Ovary (tissue), 9 donors: ENCODE data around the gene FNIP2. TPM values are rescaled to one million over a fixed set of nuclear protein-coding genes. Genes with fewer than 3 reads are reported as not detected.
A peak's percentile ranks its signal among the peaks of the same experiment; 100 is the strongest.

Experiments
- DNase-seq, 5 donors: peaks; one replicate each; pipeline ENCODE4 v3.0.0-alpha.2; 2019 to 2020
- H3K27ac ChIP-seq, 2 donors: fragments of 200-600 bp; one replicate each; pipeline versions ENCODE4 v1.5.1 to v1.8.0; 2019 to 2022
- H3K27me3 ChIP-seq: fragments of 200-600 bp; one replicate; pipeline ENCODE4 v1.8.0; 2022
- H3K36me3 ChIP-seq: fragments of 200-600 bp; sonication (generic); one replicate; pipeline ENCODE4 v1.5.1; 2019
- H3K4me1 ChIP-seq: one replicate; pipeline ENCODE4 v1.8.1; 2013; ENCODE audit warnings: mild to moderate bottlenecking, moderate library complexity; ENCODE audit not compliant: insufficient read depth
- H3K4me3 ChIP-seq: fragments of 200-600 bp; sonication (generic); one replicate; pipeline ENCODE4 v1.5.1; 2017
- H3K9me3 ChIP-seq, 2 donors: fragments of 200-600 bp in 1 of 2; sonication (generic) in 1 of 2; one replicate each; pipeline versions ENCODE4 v1.5.1 to v1.8.1; 2013 to 2019; ENCODE audit warnings: mild to moderate bottlenecking in 1 of 2, moderate library complexity in 1 of 2
- CTCF ChIP-seq, 3 donors: fragments of 450-650 bp in 2 of 3; fragments of 200-600 bp in 1 of 3; IDR thresholded peaks; one replicate each; pipeline versions ENCODE4 v1.5.1 to v1.8.0; 2016 to 2022; ENCODE audit warnings: antibody characterized with exemption in 3 of 3, mild to moderate bottlenecking in 1 of 3
- EP300 ChIP-seq: sonication (generic); formaldehyde crosslinking; IDR thresholded peaks from one replicate; pipeline ENCODE4 v1.6.1; 2017; ENCODE audit warnings: antibody characterized with exemption
- POLR2A ChIP-seq: fragments of 450-650 bp; IDR thresholded peaks from one replicate; pipeline ENCODE4 v1.6.1; 2017; ENCODE audit warnings: antibody characterized with exemption, mild to moderate bottlenecking, moderate library complexity
- WGBS, 3 donors: extraction: QIAGEN DNeasy Blood & Tissue Kit in 1 of 3; methylation state at CpG; one replicate each; pipeline versions ENCODE4 v1.1.5 to v1.1.7; 2013 to 2017; 5-methylcytosine and 5-hydroxymethylcytosine counted together
- intact Hi-C, 4 donors: fragments of 100-400 bp; cut with DNase I; formaldehyde crosslinking; loops; one replicate each; pipeline versions ENCODE4 v1.11.0 to v1.15.1; 2022 to 2023
- polyA plus RNA-seq, 2 donors: library from polyadenylated mRNA; stranded (reverse); fragments of 200-250 nt in 1 of 2; fragments of 350-450 nt in 1 of 2; fragmentation: Illumina TruSeq in 1 of 2; extraction: RNeasy Lipid Tissue Mini Kit (QIAGEN cat#74804) in 1 of 2; gene quantifications; one replicate each; pipeline ENCODE4 v1.2.3, GENCODE V29; 2013 to 2014
- total RNA-seq, 7 donors: library from RNA; depleted of rRNA in 2 of 7; stranded (reverse); fragments of >200 nt in 2 of 7; fragmentation: NEBNext Ultra II Directional in 3 of 7; extraction: Animal tissue kit (Norgen Biotek cat#: 25700) in 3 of 7; gene quantifications; one replicate each; pipeline versions ENCODE4 v1.1.0 to v1.2.4, GENCODE V29; 2016 to 2023
- donor health status: DM: no; HTN: no; CAD: no; lungs with moderate emphysema.
- donor health status: DM: no; HTN: no; CAD: no.
- donor health status: Bipolar disorder and iron deficiency.
- donor health status: DM: yes; HTN: yes; CAD: no.
- donor health status: DM: no; HTN: no; CAD: no.
- donor health status: DM: yes; HTN: yes; CAD: no.

FNIP2 gene
- total and polyA plus RNA-seq, 9 donors, result 6.1 to 34.1 (median 20.4) TPM

DNA sequence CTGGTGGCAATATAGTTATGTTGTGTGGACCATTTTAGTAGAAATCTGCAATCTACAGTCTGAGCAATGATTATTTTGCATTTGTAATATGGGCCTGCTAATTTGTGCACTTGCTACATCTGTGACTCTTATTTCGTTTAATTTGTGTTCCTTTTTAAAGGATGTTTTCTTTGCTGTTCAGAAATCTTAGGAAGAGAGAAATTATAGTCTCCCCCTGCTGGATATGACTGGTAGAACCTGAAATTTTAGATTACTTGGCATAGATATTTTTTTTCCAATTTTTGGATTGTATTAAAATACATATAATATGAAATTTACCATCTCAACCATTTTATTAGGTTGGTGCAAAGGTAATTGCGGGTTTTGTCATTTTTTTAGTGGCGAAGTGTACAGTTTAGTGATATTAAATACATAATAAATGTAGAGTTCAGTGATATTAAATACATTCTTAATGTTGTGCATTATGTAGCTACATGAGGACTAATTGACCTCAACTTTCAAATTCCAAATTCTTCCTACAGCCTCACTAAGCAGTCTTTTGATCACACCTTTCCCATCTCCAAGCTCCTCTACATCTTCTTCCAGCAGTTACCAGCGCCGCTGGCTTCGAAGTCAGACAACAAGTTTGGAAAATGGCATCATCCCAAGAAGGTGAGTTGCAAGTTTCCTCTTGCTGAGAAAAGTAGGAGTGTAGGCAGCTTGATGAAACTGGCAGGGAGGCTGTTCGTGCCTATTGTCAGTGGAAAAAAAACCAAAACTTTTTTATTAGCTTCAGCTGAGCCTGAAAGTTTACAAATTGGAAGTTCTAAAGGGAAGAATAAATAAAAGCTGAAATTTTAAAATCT lies 82.2 kb downstream of the FNIP2 start:
- Histone ChIP-seq H3K4me1 (no peaks in the 10 kb centered on the region), H3K9me3 (no peaks in the 10 kb centered on the region), H3K27me3 (no peaks in the 10 kb centered on the region), H3K36me3 (no peaks in the 10 kb centered on the region), H3K4me3 (no peak overlapping the region), H3K27ac (no peak overlapping the region)
- DNase-seq, result no peak
- intact Hi-C loops, result loop anchor here in 3 of 4 donors (5.0 to 10.0 kb wide), 5 partner anchors 119 to 354 kb away; partner anchors contain the start of gene PPID (in 1 of the 3)
- no peak for TF ChIP-seq EP300
- TF ChIP-seq CTCF (IDR thresholded peaks at IDR 0.05), result peak in 2 of 3 donors; percentile 26 to 63
- WGBS, 3 donors, result 66 to 69% (median 68%) methylated on average over 7 of the region's 7 CpGs

DNA sequence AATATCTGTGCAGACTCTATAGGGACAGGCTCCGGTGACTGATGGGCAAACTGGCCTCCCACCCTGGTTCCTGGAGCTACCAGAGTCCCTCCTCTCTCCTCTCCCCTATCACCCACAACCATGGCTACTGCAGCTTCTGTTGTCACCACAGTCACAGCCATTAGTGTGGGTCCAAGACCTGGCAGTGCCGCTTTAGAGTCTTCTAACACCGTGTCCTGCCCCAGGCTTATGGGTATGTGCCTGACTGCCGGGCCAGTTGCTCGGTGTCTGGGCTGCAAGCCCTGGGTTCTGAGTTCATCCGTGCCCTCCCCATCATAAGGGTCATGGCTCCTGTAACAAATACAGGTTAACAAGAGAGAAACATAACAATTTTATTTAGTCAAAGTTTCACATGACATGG lies 85.4 kb downstream of the FNIP2 start:
- no peak for DNase-seq
- TF ChIP-seq CTCF (IDR thresholded peaks at IDR 0.05), result no peak
- no peak for TF ChIP-seq EP300
- no peak for TF ChIP-seq POLR2A

DNA sequence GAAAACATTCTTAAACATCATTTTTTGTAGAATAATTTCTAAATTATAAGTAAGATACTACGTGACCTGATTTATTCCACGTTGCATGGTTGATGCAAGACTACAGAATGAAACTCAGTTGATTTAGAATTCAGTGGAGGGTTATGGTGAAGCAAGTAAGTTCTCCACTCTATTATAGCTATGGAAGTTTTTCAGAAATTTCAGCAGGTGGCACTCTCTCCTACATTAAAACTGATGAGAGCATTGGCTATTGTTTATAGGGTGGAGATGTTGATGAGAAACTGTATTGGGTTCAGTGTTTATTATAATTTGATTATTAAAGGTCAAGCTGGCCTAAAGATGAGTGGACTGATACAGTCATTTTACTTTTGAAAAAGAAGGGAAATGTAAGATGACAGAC lies 88.0 kb downstream of the FNIP2 start:
- TF ChIP-seq POLR2A (no peak), CTCF (IDR thresholded peaks at IDR 0.05) (peak; percentile 20 to 50 (median 35))
- no peak for DNase-seq
- Histone ChIP-seq H3K27me3 (no peaks in the 10 kb centered on the region), H3K36me3 (no peaks in the 10 kb centered on the region), H3K9me3 (no peaks in the 10 kb centered on the region), H3K27ac (no peak overlapping the region), H3K4me1 (no peaks in the 10 kb centered on the region), H3K4me3 (no peak overlapping the region)
- intact Hi-C loops, result loop anchor here (5.0 to 10.0 kb wide), 5 partner anchors 132 to 348 kb away; partner anchors contain the start of gene PPID (in 2 of the 4)
- 75 to 80% (median 76%) methylated on average over 2 of the region's 2 CpGs for WGBS, 3 donors

More for the DNA sequence above, 85.4 kb downstream of the FNIP2 start:
- 89 to 95% (median 94%) methylated on average over 6 of the region's 6 CpGs for WGBS, 3 donors
- H3K36me3 ChIP-seq, result no peaks in the 10 kb centered on the region
- no peak overlapping the region for H3K4me3 ChIP-seq
- no peaks in the 10 kb centered on the region for H3K9me3 ChIP-seq
- H3K27ac ChIP-seq, result no peak overlapping the region
- intact Hi-C loops, result loop anchor here in 3 of 4 donors (5.0 to 10.0 kb wide), 5 partner anchors 122 to 351 kb away; partner anchors contain the start of gene PPID (in 1 of the 3)
- H3K4me1 ChIP-seq, result no peaks in the 10 kb centered on the region
- no peaks in the 10 kb centered on the region for H3K27me3 ChIP-seq

GRCh38 chr4:158857951-158858350 lies 89.1 kb downstream of the FNIP2 start:
- H3K4me3 ChIP-seq, result no peak overlapping the region
- TF ChIP-seq EP300 (no peak), CTCF (IDR thresholded peaks at IDR 0.05) (no peak), POLR2A (no peak)
- H3K27me3 ChIP-seq, result no peaks in the 10 kb centered on the region
- no peak overlapping the region for H3K27ac ChIP-seq
- H3K36me3 ChIP-seq, result no peaks in the 10 kb centered on the region
- intact Hi-C loops, result loop anchor here (5.0 to 10.0 kb wide), 5 partner anchors 133 to 347 kb away; partner anchors contain the start of gene PPID (in 2 of the 4)
- WGBS, 3 donors, result 96 to 100% (median 97%) methylated on average over 1 of the region's 1 CpG
- no peaks in the 10 kb centered on the region for H3K9me3 ChIP-seq
- no peak for DNase-seq
- no peaks in the 10 kb centered on the region for H3K4me1 ChIP-seq
